B cell (primary cell): ENCODE measurements around the gene TRMT61A. TPM values are rescaled to one million over a fixed set of nuclear protein-coding genes. Genes with fewer than 3 reads are reported as not detected.

ENCODE experiments used
- ATAC-seq: fragments of 200-7000 bp; cut with Tn5 transposase; one replicate; pipeline ENCODE4 v1.10.0; 2021; ENCODE audit warnings: low read depth, mild to moderate bottlenecking, moderate number of reproducible peaks, moderate library complexity
- CTCF ChIA-PET: fragments of 350-600 bp; sonication (Branson Sonifier 250); formaldehyde crosslinking; loops from one replicate; lab custom pipeline; 2021; ENCODE audit warnings: antibody characterized with exemption, inconsistent platforms; lab: Charles Lee
- POLR2A ChIA-PET: fragments of 350-600 bp; sonication (Branson Sonifier 250); formaldehyde crosslinking; loops from one replicate; lab custom pipeline; 2021; ENCODE audit warnings: antibody characterized with exemption; lab: Charles Lee
- DNase-seq: peaks from one replicate; pipeline ENCODE4 v3.0.0; 2013
- H2AFZ ChIP-seq: 2 replicates; pipeline ENCODE4 v1.6.1; 2012; ENCODE audit warnings: mild to moderate bottlenecking, low read depth, low read length; ENCODE audit not compliant: insufficient read depth, poor library complexity, severe bottlenecking
- H3K27ac ChIP-seq, 2 donors: 1 replicate in 1 of 2; 2 replicates in 1 of 2; pipeline ENCODE4 v1.5.1; 2012 to 2013; ENCODE audit warnings: low read length in 2 of 2, mild to moderate bottlenecking in 2 of 2, moderate library complexity in 1 of 2
- H3K27me3 ChIP-seq, 4 experiments: fragments of 200-600 bp in 1 of 4; sonication (generic) in 1 of 4; replicated peaks in 1 of 4; 1 replicate in 2 of 4; 2 replicates in 2 of 4; pipeline versions ENCODE4 v1.6.1 to v1.7.0; 2013 to 2016; ENCODE audit warnings: low read length in 3 of 4, mild to moderate bottlenecking in 2 of 4, mixed read lengths in 1 of 4, moderate library complexity in 1 of 4; ENCODE audit not compliant: insufficient read depth in 4 of 4, control insufficient read depth in 3 of 4; ENCODE audit errors: control extremely low read depth in 1 of 4
- H3K36me3 ChIP-seq, 2 experiments: replicated peaks in 1 of 2; 1 replicate in 1 of 2; 2 replicates in 1 of 2; pipeline versions ENCODE4 v1.6.1 to v1.7.1; 2013; ENCODE audit warnings: low read length in 1 of 2; ENCODE audit not compliant: insufficient read depth in 2 of 2, control insufficient read depth in 1 of 2; ENCODE audit errors: control extremely low read depth in 1 of 2, extremely low read depth in 1 of 2
- H3K4me1 ChIP-seq, 2 donors: fragments of 200-600 bp in 1 of 2; sonication (generic) in 1 of 2; 1 replicate in 1 of 2; 2 replicates in 1 of 2; pipeline versions ENCODE4 v1.5.1 to v1.6.1; 2013 to 2017; ENCODE audit warnings: low read length in 2 of 2; ENCODE audit not compliant: control insufficient read depth in 2 of 2, insufficient read depth in 2 of 2
- H3K4me2 ChIP-seq: replicated peaks from 2 replicates; pipeline ENCODE3; 2012; ENCODE audit warnings: mild to moderate bottlenecking, low read depth, low read length; ENCODE audit not compliant: poor library complexity, severe bottlenecking
- H3K4me3 ChIP-seq, 5 experiments: fragments of 200-600 bp in 1 of 5; sonication (generic) in 1 of 5; 1 replicate in 3 of 5; 2 replicates in 2 of 5; pipeline versions ENCODE4 v1.5.1 to v1.7.0; 2011 to 2016; ENCODE audit warnings: low read length in 4 of 5, mild to moderate bottlenecking in 4 of 5, low read depth in 2 of 5, control low read depth in 1 of 5, moderate library complexity in 1 of 5; ENCODE audit not compliant: insufficient read depth in 1 of 5; ENCODE audit errors: control extremely low read depth in 1 of 5, extremely low read depth in 1 of 5
- H3K79me2 ChIP-seq: fragments of 200-600 bp; sonication (generic); one replicate; pipeline ENCODE4 v1.6.0; 2016; ENCODE audit warnings: low read length; ENCODE audit not compliant: control insufficient read depth, insufficient read depth
- H3K9ac ChIP-seq: fragments of 200-600 bp; sonication (generic); 2 replicates; pipeline ENCODE4 v1.6.1; 2017; ENCODE audit warnings: mild to moderate bottlenecking, low read length, moderate library complexity
- H3K9me3 ChIP-seq, 3 donors: one replicate each; pipeline versions ENCODE4 v1.6.1 to v1.7.1; 2013; ENCODE audit warnings: low read length in 2 of 3; ENCODE audit not compliant: control insufficient read depth in 2 of 3, insufficient read depth in 1 of 3; ENCODE audit errors: control extremely low read depth in 1 of 3
- H4K20me1 ChIP-seq: 2 replicates; pipeline ENCODE4 v1.6.0; 2012; ENCODE audit warnings: mild to moderate bottlenecking, low read length; ENCODE audit not compliant: insufficient read depth, control insufficient read depth, poor library complexity, severe bottlenecking
- H3K27ac Mint-ChIP-seq: one replicate; pipeline ENCODE4 v1.8.0; 2021; ENCODE audit warnings: mixed read lengths
- H3K27me3 Mint-ChIP-seq: one replicate; pipeline ENCODE4 v1.8.0; 2021; ENCODE audit warnings: mixed read lengths
- H3K4me1 Mint-ChIP-seq: one replicate; pipeline ENCODE4 v1.8.0; 2021; ENCODE audit warnings: mixed read lengths
- H3K4me3 Mint-ChIP-seq: one replicate; pipeline ENCODE4 v1.8.0; 2021; ENCODE audit warnings: mixed read lengths
- H3K9me3 Mint-ChIP-seq: one replicate; pipeline ENCODE4 v1.8.0; 2022; ENCODE audit warnings: mixed read lengths; ENCODE audit not compliant: insufficient read depth
- CTCF ChIP-seq: fragments of 200-600 bp; IDR thresholded peaks from one replicate; pipeline ENCODE4 v1.8.0; 2022; ENCODE audit warnings: antibody characterized with exemption, mild to moderate bottlenecking
- EZH2 ChIP-seq: IDR thresholded peaks from 2 replicates; pipeline ENCODE4 v1.6.1; 2012; ENCODE audit warnings: borderline replicate concordance, low read depth, mild to moderate bottlenecking, moderate library complexity, low read length; ENCODE audit not compliant: insufficient read depth, poor library complexity, severe bottlenecking
- WGBS: methylation state at CpG from one replicate; pipeline ENCODE4 v1.1.5; 2013; ENCODE audit warnings: missing lambda C conversion rate; ENCODE audit not compliant: insufficient coverage; 5-methylcytosine and 5-hydroxymethylcytosine counted together
- intact Hi-C: fragments of 100-400 bp; cut with micrococcal nuclease; formaldehyde crosslinking; loops from one replicate; pipeline ENCODE4 v1.10.0; 2022
- polyA plus RNA-seq: library from polyadenylated mRNA; depleted of rRNA; stranded (reverse); fragments of >200 nt; gene quantifications from 2 replicates; pipeline ENCODE4 v1.2.3, GENCODE V29; 2012
- total RNA-seq, 2 donors: library from RNA; stranded (reverse); fragments of 120-200 nt in 1 of 2; gene quantifications; 1 replicate in 1 of 2; 2 replicates in 1 of 2; pipeline versions ENCODE4 v1.2.3 to v1.2.4, GENCODE V29; 2013 to 2022

The TRMT61A gene
- total and polyA plus RNA-seq, 2 donors (not counting 1 experiment from before 2014, with no cell fraction given) = 9.5 to 18.4 TPM

DNA sequence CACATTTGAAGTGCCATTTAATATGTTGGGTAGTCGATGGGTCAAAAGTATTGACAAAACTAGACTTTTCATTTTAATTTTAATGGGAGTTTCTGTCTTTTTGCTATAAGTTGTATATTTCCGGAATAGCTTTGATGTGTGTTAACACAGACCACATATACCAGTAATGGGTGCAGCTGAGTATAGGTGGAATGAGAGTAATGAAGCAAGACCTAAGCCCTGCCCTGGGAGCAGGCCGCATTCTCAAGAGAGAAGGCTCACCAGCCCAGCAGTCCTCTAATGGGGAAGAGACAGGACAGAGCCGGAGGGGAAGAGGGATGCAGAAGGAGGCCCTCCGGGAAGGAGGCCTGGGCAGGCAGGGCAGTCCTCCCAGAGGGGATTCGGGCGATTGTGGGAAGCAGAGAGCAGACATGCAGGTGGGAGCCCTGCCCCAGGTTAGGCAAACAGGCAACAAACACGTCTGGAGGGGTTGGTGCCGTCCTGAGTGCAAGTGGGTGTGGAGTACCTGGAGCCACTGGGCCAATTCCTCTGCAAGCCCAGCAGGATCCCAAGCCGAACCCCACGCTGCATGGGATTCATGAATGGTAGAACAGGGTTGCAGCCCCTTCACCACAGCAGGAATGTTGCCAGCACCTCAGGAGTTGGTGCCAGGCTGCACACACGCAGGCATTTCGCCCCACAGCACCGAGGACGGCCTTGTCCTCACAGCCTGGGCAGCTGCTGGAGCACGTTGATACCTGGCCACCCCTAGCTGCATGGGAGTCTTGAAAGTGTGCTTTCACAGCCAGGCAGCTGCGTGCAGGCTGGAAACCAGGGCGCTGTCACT, 14.2 kb upstream of the TRMT61A start:
- Mint-ChIP-seq H3K4me3 (no peak overlapping the region), H3K27me3 (no peaks in the 10 kb centered on the region), H3K9me3 (no peaks in the 10 kb centered on the region), H3K27ac (no peak overlapping the region), H3K4me1 (peaks cover 6% of the 10 kb centered on the region)
- Histone ChIP-seq H4K20me1 (peaks cover 11% of the 10 kb centered on the region), H3K4me1 (peaks cover 4 to 9% of the 10 kb centered on the region in 2 donors), H3K27me3 (peaks cover 0 to 4% (median 0%) of the 10 kb centered on the region in 4 experiments), H3K79me2 (no peaks in the 10 kb centered on the region), H3K36me3 (peaks cover 0 to 3% of the 10 kb centered on the region in 2 experiments), H3K4me3 (no peak overlapping the region), H3K9me3 (peaks cover 0 to 4% (median 0%) of the 10 kb centered on the region in 3 donors), H3K4me2 (no peak overlapping the region), H2AFZ (no peak overlapping the region), H3K9ac (no peak overlapping the region), H3K27ac (no peak overlapping the region)
- WGBS = 98% methylated on average over 16 of the region's 18 CpGs
- no peak for DNase-seq
- ChIA-PET POLR2A (interaction anchor here (0.7 kb wide), 1 partner anchor 600 kb away, joined by 4 read pairs; no protein-coding TSS in a partner anchor), CTCF (interaction anchor here (0.6 kb wide), 1 partner anchor 21 kb away, joined by 7 read pairs; no protein-coding TSS in a partner anchor)
- TF ChIP-seq CTCF (no peak), EZH2 (no peak)
- ATAC-seq = no peak
- intact Hi-C loops = no loop called here
